ENCODE measurements around the gene CAST.

DNA sequence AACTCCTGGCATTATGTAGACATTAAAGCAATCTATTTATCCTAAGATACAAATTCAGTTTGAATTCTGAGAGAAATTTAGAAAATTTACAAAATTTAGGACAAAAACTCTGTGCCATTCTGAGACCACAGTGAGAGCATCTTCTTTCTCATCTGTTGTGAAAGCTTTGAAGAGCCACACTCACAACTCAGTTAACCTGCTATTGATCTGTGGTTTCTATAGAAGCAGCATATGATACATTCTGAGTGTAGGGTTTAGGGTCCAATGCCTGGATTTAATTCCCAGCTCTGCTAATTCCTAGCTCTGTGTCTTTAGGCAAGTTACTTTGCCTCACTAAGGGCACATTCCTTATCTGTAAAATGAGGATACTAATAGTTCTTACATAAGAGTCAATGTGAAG is 21.6 kb downstream of the CAST start:
- no peak for TF ChIP-seq SUZ12 (IDR thresholded peaks at IDR 0.05; ENCODE audit: extremely low read depth, insufficient read depth, insufficient read length)
- no peak for TF ChIP-seq YY1 (IDR thresholded peaks at IDR 0.05; ENCODE audit: insufficient read depth, insufficient read length)

Measured in NT2/D1 (cell line).